Measurements from ENCODE around the gene PLIN3.
"Not testable (repeated sequence)": the region's sequence is repeated elsewhere in the genome, so short reads cannot be mapped to it uniquely, and the experiment has no call there.

The PLIN3 gene

GRCh38 chr19:4889034-4889815 lies 21.8 kb upstream of the PLIN3 start:
- DNase-seq, result no peak

GRCh38 chr19:4887803-4888202 lies 20.3 kb upstream of the PLIN3 start:
- DNase-seq, result not testable (repeated sequence)

DNA sequence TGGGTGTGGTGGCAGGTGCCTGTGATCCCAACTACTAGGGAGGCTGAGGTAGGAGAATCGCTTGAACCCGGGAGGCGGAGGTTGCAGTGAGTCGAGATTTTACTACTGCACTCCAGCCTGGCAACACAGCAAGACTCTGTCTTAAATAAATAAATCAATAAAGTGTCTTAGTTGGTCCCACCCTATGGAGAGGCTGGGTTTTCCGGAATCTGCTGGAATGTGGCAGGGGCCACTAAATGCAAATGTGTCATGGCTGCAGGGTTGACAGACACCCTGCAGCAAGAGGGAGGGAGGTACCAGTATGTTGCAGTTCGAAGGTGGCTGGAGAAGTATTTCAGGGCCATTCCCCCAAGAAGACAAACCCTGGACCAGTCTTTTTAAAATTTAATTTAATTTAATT lies 17.5 kb upstream of the PLIN3 start:
- DNase-seq, result not testable (repeated sequence)

- DNase-seq, result not testable (repeated sequence)
Observed at GRCh38 chr19:4882874-4883273, 15.4 kb upstream of the PLIN3 start.

DNA sequence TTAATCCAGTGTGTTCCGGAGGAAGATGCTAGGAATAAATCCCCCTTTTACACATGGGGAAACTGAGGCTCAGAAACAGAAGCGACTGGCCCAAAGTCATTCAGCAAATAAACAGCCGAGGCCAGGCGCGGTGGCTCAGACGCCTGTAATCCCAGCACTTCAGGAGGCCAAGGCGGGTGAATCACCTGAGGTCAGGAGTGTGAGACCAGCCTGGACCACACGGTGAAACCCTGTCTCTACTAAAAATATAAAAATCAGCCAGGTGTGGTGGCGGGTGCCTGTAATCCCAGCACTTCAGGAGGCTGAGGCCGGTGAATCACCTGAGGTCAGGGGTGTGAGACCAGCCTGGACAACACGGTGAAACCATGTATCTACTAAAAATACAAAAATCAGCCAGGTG lies 11.6 kb upstream of the PLIN3 start:
- no peak for DNase-seq

- no peak for DNase-seq
Observed at GRCh38 chr19:4878491-4878968, 11.1 kb upstream of the PLIN3 start.

DNA sequence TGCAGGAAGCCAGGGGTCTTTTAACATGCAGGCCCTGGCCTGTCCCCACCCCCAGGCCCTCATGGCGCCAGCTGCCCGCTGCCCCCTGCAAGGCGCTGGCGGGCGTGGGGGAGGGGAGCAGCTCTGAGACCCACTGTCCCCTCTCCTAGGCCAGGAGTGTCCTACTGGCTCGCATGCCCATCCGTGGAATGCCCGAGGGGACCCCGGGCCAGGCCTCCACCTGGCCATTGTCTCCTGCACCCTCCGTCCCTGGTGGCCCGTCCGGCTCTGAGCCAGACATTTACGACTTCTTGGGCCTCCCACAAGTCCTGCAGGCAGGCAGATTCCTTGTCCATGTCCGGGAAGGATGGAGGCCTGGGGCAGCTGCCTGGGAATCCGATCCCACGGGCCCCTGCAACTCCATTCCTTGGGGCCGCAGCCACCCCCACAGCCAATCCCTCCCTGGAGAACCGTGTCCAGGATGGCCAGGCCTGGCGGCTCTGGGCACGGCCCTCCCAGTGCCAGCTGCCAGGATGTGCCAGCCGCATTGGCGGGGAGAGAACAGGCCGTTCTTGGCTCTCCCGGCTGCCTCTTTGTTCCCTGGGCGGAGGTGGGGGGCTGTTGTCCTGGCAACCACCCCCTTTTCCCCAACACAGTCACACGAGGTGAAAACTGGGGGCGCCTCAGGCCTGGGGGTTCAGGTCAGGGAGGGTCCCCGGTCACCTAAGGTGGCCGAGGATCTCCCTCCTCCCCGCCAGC lies 10.5 kb upstream of the PLIN3 start:
- peak; percentile 39 for DNase-seq

DNA sequence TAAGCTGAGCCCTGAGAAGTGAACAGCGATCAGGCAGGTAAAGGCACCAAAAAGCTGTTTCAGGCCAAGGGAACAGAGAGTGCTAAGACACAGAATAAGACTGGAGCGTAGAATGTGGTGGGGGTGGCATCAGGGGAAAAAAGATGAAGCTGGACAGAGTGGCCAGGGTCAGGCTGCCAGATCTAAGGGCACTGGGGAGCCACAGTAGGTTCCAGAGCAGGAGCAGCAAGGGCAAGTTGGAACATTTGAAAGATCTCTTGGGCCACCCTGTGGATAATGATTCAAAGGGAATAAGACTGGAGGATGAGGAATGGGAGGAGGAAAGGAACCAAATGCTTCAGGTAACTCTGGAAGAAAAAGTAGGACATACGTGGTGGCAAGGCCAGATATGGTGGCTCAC lies 6.5 kb upstream of the PLIN3 start:
- DNase-seq, result no peak

GRCh38 chr19:4871711-4872110 lies 4.2 kb upstream of the PLIN3 start:
- no peak for DNase-seq

DNA sequence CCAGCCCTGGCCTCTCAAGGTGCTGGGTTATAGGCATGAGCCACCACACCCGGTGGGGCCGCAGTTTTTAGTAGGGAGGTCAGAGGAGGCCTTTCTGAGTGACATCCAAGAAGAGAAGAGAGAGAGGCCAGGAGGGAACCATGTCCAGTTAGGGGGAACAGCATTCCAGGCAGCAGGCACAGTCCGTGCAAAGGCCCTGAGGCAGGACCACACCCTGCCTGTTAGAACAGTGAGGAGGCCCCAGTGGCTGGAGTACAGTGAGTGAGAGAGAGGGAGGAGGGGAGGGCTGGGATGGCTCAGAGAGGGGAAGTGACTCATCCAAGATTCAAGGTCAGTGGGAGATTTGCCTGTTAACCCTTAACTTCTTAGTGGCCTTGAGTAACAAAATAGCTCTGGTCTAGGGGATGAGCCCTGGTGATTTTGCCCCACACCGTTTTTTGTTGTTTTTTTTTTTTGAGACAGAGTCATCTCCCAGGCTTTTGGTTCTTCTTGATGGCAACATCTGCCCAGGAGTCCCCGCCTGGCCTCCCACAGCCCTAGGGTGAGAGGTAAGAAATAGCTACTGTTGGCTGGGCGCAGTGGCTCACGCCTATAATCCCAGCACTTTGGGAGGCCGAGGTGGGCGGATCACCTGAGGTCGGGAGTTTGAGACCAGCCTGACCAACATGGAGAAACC lies 2.7 kb upstream of the PLIN3 start:
- DNase-seq, result no peak

- DNase-seq, result no peak
Observed at GRCh38 chr19:4868286-4868834, 893 bp upstream of the PLIN3 start.

- no peak for DNase-seq
Observed at GRCh38 chr19:4866595-4867424, 657 bp downstream of the PLIN3 start.

DNA sequence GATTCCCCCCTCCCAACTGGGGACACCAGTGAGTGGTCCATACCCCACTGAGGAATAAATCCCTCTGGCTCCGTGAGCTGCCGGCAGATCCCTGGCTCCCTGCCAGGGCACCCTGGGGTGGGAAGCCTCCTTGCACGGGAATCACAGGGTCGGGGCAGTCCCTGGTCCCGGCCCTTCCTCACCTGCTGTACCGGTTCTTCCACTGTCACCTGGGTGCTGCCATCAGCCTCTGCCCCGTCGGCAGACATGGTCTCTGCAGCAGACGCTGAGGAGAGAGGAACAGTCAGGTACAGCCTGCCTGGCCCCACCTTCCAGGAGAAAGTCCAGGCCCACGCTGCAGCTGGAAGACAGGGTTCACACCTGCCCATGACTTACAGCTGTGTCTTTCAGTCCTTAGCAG lies 6.3 kb downstream of the PLIN3 start:
- no peak for DNase-seq

GRCh38 chr19:4859697-4860096 lies 7.8 kb downstream of the PLIN3 start:
- DNase-seq, result no peak

- DNase-seq, result not testable (repeated sequence)
Observed at GRCh38 chr19:4856468-4856867, 11.0 kb downstream of the PLIN3 start.

GRCh38 chr19:4853506-4853905 lies 14.0 kb downstream of the PLIN3 start:
- not testable (repeated sequence) for DNase-seq

DNA sequence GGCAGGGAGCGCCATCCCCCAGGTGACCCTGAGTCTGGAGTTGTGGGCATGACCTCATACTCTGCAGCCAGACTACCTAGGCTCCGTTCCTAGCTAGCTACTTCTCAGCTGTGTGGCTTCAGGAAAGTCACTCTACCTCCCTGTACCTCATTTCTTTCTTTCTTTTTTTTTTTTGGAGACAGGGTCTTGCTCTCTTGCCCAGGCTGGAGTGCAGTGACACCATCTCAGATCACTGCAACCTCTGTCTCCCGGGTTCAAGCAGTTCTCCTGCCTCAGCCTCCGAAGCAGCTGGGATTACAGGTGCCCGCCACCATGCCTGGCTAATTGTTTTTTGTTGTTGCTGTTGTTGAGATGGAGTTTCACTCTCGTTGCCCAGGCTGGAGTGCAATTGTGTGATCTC lies 15.0 kb downstream of the PLIN3 start:
- DNase-seq, result no peak

- DNase-seq, result peak; percentile 47
Observed at GRCh38 chr19:4851551-4852290, 15.7 kb downstream of the PLIN3 start.

DNA sequence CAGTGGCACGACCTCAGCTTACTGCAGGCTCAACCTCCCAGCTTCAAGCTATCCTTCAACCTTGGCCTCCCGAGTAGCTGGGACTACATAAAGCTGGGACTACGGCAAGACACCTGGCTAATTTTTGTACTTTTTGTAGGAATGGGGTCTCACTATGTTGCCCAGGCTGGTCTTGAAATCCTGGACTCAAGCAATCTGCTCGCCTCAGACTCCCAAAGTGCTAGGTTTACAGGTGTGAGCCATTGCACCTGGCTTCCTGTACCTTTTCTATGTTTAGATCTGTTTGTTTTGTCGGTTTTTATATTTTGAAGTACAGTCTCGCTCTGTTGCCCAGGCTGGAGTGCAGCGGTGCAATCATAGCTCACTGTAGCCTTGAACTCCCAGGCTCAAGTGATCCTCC lies 18.4 kb downstream of the PLIN3 start:
- DNase-seq, result no peak

- DNase-seq, result no peak
Observed at GRCh38 chr19:4847190-4847973, 20.1 kb downstream of the PLIN3 start.

- not testable (repeated sequence) for DNase-seq
Observed at GRCh38 chr19:4845975-4846374, 21.5 kb downstream of the PLIN3 start.

Data from NCI-H1092 (cell line).